Fibroblast of lung (primary cell): ENCODE results near the gene NXPE2.

Experiments used
- EZH2 ChIP-seq: IDR thresholded peaks from 2 replicates; pipeline ENCODE4 v1.5.1; 2012; ENCODE audit warnings: low read length, control low read depth, mild to moderate bottlenecking; ENCODE audit errors: missing control alignments
- TF ChIP-seq, protein P1 (sequence below), 2 donors: IDR thresholded peaks in 1 of 2; conservative IDR thresholded peaks in 1 of 2; 1 replicate in 1 of 2; 2 replicates in 1 of 2; pipeline ENCODE4 v1.5.1; 2011 to 2012; ENCODE audit warnings: low read length in 2 of 2, control low read depth in 1 of 2, inconsistent platforms in 1 of 2, low read depth in 1 of 2, mild to moderate bottlenecking in 1 of 2

DNA sequence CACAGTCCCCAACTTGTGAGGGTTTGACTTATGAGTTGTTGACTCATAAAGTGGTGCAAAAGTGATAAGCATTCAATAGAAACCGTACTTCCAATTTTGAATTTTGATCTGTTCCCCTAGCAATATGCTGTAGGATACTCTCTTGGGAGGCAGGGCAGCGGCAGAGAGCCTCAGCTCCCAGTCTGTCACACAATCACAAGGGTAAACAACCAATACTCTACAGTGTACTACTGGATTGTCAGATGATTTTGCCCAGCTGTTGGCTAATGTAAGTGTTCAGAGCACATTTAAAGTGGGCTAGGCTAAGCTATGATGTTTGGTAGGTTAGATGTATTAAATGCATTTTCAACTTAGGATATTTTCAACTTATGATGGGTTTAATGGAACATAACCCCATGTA, 13.7 kb upstream of the NXPE2 start:
- no peak for TF ChIP-seq EZH2
- TF ChIP-seq, protein P1, sequence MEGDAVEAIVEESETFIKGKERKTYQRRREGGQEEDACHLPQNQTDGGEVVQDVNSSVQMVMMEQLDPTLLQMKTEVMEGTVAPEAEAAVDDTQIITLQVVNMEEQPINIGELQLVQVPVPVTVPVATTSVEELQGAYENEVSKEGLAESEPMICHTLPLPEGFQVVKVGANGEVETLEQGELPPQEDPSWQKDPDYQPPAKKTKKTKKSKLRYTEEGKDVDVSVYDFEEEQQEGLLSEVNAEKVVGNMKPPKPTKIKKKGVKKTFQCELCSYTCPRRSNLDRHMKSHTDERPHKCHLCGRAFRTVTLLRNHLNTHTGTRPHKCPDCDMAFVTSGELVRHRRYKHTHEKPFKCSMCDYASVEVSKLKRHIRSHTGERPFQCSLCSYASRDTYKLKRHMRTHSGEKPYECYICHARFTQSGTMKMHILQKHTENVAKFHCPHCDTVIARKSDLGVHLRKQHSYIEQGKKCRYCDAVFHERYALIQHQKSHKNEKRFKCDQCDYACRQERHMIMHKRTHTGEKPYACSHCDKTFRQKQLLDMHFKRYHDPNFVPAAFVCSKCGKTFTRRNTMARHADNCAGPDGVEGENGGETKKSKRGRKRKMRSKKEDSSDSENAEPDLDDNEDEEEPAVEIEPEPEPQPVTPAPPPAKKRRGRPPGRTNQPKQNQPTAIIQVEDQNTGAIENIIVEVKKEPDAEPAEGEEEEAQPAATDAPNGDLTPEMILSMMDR (conservative IDR thresholded peaks at IDR 0.05 in 1 of 2, IDR thresholded peaks at IDR 0.05 in 1 of 2; ENCODE audit: low read depth in 1 of 2, low read length in 2 of 2): no peak
